Fibroblast of skin of back (primary cell): ENCODE measurements around the gene ATP5F1B.

Experiments used
- DNase-seq: peaks from one replicate; pipeline ENCODE4 v3.0.0-alpha.2; 2013

ATP5F1B gene

GRCh38 chr12:56616244-56616643 lies 29.5 kb downstream of the ATP5F1B start:
- no peak for DNase-seq

- no peak for DNase-seq
Observed at GRCh38 chr12:56614627-56615026, 31.2 kb downstream of the ATP5F1B start.

GRCh38 chr12:56604355-56604754 lies 41.4 kb downstream of the ATP5F1B start:
- no peak for DNase-seq

- DNase-seq, result no peak
Observed at GRCh38 chr12:56602239-56602638, 43.5 kb downstream of the ATP5F1B start.

- no peak for DNase-seq
Observed at GRCh38 chr12:56601503-56601902, 44.3 kb downstream of the ATP5F1B start.

GRCh38 chr12:56600753-56601152 lies 45.0 kb downstream of the ATP5F1B start:
- no peak for DNase-seq

GRCh38 chr12:56599797-56600196 lies 46.0 kb downstream of the ATP5F1B start:
- DNase-seq, result no peak

GRCh38 chr12:56599041-56599440 lies 46.7 kb downstream of the ATP5F1B start:
- no peak for DNase-seq

- no peak for DNase-seq
Observed at GRCh38 chr12:56596815-56597214, 49.0 kb downstream of the ATP5F1B start.

- peak; percentile 79 for DNase-seq
Observed at GRCh38 chr12:56593909-56594621, 51.7 kb downstream of the ATP5F1B start.

- DNase-seq, result peak; percentile 52
Observed at GRCh38 chr12:56591961-56592360, 53.8 kb downstream of the ATP5F1B start.

- DNase-seq, result no peak
Observed at GRCh38 chr12:56591126-56591525, 54.7 kb downstream of the ATP5F1B start.

- DNase-seq, result peak; percentile 26
Observed at GRCh38 chr12:56590237-56590830, 55.5 kb downstream of the ATP5F1B start.

GRCh38 chr12:56589783-56590182 lies 56.0 kb downstream of the ATP5F1B start:
- DNase-seq, result no peak
